HG03039 (cell line): Measurements from ENCODE around the gene SH3TC2.
"Not testable (repeated sequence)": the region's sequence is repeated elsewhere in the genome, so short reads cannot be mapped to it uniquely, and the experiment has no call there.

Experiments used
- ATAC-seq: cut with Tn5 transposase; IDR thresholded peaks from one replicate; pipeline ENCODE4 v1.9.1; 2021; ENCODE audit warnings: mild to moderate bottlenecking, moderate library complexity; ENCODE audit not compliant: unreplicated experiment

The SH3TC2 gene

GRCh38 chr5:149063017-149063687, at the start of gene SH3TC2:
Gene SH3TC2 (minus strand): TSS chr5:149063062. CDS start chr5:149063022, 40 bp downstream.
- no peak for ATAC-seq

DNA sequence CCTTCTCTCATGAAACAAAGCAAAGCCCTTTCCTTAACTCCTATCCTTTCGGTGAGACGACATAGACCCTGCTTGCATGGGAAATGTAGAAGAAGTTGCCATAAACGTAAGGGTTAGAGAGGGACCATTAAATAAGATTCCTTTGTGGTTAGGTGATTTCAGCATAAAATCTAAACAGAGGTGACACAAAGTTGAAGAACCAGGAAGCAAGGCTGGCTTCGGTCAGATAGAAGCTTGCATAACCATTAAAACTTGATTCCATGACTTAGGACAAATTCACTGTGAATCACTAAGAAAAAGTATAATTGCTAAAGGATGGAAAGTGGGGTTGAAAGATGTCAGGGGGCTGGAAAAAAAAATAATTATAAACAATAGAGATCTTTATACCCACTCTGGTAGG, 47.5 kb upstream of the SH3TC2 start:
- ATAC-seq, result no peak

DNA sequence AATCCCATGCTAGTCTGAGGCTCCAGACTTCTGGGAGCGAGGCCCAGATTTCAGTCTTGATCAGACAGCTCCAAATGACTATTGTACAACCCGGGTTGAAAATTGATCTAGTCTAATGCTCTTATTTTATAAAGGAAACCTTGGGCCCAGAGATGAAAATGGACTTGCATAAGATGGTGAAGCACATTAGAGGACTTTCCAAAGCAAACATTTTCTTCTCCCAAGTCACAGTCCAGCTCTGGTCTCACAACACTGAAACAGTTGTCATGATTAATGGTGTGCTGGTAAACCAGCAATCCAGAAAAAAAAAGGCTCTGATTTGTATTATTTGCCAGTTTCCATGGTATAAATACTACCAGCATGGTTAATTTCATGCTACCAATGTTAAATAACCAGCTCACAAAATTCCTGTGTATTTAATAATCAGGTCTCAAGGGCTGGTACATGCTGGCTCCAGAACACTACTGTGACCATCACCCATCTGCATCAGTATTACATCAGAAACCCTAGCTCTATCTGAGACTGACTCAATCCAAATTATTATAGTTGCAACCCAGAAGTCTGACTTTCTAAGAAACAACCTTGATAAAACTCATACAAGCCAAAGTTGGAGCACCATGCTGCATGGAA, 45.9 kb upstream of the SH3TC2 start:
- ATAC-seq, result no peak

DNA sequence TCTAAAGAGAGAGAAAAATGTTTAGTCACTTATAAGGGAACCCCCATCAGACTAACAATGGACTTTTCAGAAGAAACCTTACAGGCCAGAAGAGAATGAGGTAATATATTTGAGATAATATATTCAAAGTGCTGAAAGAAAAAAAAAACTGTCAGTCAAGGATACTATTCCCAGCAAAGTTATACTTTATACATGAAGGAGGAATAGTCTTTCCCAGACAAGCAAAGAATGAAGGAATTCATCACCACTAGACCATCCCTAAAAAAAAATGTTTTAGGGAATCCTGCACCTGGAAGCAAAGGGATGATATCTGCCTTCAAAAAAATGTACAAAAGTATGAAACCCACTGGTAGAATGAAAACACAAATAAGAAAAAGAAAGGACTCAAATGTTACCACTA, 37.5 kb upstream of the SH3TC2 start:
- no peak for ATAC-seq

- no peak for ATAC-seq
Measured at GRCh38 chr5:149099920-149100319, 37.1 kb upstream of the SH3TC2 start.

GRCh38 chr5:149094996-149095395, 32.1 kb upstream of the SH3TC2 start:
- ATAC-seq, result no peak

DNA sequence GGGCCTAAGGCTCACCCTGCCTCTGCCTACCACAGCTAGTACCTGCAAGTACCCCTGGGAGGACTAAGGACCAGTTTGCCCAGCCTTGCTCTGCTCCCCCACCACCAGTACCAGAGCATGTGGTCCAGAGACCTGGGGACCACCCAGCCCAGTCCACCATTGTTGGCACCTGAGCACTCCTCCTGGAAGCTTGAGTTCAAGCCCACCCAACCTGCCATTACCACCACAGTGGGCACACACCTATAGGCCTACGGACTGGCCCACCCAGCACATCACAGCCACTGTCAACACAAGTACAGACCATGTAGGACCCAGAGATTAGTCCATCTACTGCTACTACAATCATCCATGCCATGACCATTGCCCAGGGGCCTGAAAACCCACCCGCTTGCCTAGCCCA, 30.8 kb upstream of the SH3TC2 start:
- ATAC-seq, result no peak

DNA sequence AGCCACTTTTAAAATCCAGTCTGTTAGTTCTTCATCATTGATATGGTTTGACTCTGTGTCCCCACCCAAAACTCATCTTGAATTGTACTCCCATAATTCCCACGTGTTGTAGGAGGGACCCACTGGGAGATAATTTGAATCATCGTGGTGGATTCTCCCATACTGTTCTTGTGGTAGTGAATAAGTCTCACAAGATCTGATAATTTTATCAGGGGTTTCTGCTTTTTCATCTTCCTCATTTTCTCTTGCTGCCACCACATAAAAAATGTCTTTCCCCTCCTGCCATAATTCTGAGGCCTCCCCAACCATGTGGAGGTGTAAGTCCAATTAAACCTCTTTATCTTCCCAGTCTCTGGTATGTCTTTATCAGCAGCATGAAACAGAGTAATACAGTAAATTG, 26.9 kb upstream of the SH3TC2 start:
- ATAC-seq, result no peak

DNA sequence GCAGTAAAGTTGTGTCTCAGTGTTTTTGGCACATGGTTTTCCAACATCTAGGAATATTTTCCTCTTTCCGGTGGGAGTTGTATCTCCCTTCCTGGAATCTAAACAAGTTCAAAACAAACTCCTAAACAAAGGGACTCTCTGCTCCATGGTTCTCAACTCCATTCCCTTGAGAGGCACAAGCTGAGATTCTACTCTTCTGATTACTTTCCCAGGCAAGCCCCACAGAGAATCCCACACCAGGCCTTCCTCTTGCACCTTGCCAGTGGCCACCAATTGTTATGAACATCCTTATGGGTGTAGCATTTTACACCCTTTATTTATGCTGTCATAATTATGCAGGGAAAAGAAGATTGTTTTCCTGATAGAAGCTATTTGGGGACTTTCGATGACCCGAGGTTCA, 25.8 kb upstream of the SH3TC2 start:
- no peak for ATAC-seq

DNA sequence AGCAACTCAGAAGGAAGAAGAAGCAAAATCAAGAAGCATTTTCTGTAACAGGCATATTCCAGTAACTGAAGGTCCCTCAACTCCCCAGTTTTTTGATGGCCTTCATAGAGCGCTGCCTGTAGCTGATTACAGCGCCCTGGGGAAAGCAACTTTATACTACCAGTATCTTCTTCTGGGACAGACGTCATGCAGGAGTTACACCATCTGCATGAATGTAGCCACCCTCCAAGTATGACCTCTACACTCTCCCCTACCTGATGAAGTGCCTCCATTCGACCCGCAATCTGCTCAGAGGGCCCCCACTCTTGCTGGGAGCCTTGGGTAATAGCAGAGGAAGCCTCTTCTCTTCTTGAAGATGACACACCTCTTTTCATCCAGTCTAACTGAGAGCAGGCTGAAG, 21.0 kb upstream of the SH3TC2 start:
- no peak for ATAC-seq

GRCh38 chr5:149082271-149082670, 19.4 kb upstream of the SH3TC2 start:
- no peak for ATAC-seq

DNA sequence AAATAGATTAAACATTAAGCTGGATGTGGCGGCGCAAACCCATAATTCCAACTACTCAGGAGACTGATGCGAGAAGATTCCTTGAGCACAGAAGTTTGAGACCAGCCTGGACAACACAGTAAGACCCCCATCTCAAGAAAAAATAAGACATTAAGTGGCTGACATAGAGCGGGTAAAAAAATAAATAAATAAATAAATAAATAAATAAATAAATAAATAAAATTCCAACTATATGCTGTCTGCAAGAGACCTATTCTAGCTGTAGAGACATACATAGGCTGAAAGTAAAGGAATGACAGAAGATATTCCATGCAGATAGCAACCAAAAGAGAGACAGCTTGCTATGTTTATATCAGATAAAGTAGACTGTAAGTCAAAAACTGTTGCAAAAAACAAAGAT, 17.4 kb upstream of the SH3TC2 start:
- ATAC-seq, result no peak

GRCh38 chr5:149079883-149080282, 17.0 kb upstream of the SH3TC2 start:
- ATAC-seq, result no peak

GRCh38 chr5:149074071-149074470, 11.2 kb upstream of the SH3TC2 start:
- not testable (repeated sequence) for ATAC-seq

- no peak for ATAC-seq
Measured at GRCh38 chr5:149073213-149073612, 10.4 kb upstream of the SH3TC2 start.

GRCh38 chr5:149072791-149073190, 9.9 kb upstream of the SH3TC2 start:
- ATAC-seq, result no peak

DNA sequence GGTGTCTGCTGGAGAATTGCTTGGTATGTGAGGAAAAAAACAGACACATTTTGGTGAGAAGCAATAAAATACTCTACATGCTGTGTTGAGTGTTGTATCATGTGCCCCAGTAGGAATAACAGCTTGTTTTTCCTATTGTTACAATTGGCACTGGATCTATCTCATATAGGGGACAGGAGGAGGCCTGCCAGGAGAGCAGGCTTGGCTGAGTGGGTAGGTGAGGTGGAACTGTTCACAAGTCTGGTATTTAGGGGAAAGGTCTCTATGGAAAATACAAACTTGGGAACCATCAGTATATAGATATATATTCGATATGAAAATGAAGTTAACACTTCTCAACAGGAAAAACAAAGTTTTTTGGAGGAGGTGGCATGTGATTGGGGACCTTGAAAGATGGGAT, 9.5 kb upstream of the SH3TC2 start:
- ATAC-seq, result no peak

GRCh38 chr5:149071756-149072155, 8.9 kb upstream of the SH3TC2 start:
- ATAC-seq, result no peak

DNA sequence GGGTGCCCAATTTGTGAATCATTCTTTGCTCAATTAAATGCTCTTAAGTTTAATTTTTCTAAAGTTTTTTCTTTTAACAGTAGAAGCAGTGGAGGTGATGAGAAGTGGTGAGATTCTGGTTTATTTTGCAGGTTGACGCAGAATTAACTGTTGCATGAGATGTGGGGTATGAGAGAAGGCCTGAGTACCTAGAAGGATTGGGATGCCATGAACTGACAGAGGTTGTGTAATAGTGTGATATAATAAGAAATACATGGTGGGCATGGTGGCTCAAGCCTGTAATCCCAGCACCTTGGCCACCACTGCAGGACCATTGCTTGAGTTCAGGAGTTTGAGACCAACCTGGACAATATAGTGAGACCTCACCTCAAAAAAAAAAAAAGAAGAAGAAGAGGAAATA, 8.4 kb upstream of the SH3TC2 start:
- no peak for ATAC-seq

DNA sequence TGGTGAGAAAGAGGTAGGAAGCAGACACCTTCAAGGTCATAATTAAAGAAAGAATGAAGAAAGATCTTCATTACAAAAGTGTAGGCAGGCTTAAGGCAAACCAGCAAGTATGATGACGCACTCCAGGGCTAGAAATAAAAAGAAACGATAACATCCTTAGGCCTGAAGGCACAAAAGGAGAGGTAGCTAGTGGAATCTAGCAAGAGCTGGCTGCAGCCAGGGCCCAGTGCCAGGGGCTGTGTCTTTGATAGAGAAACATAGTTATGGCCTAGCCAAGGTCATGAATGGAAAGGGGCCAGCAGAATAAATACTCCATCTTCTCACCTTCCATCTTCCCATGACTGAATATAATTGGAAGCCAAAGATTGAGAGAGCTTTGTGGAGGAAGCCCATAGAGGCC, 6.8 kb upstream of the SH3TC2 start:
- no peak for ATAC-seq

GRCh38 chr5:149063896-149064478, 1.1 kb upstream of the SH3TC2 start:
- ATAC-seq, result no peak

GRCh38 chr5:149062371-149063016, 368 bp downstream of the SH3TC2 start:
- no peak for ATAC-seq
